ENCODE measurements around the gene TMEM51.

TMEM51 gene

DNA sequence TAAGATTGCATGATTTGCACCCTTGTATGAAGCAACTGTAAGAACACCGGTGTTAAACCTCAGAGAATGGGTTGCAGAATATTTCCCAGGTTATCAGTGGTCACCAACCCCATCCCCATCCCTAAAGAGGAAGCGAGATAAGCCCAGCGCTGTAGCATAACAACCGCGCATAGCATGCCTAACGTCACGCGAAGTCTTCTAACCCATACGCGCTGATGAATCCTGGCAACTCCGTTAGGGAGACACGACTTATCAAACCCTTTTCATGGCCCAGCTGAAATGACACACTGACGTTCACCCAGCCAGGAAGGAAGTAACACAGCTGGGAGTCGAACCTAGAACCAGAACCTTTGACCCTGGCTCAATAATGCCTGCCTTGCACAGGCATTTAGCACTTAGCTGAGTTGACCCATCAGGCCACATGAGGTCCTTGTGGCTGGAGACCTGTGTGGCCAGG is 24.2 kb downstream of the TMEM51 start:
- DNase-seq (ENCODE audit: low spot score) = no peak

DNA sequence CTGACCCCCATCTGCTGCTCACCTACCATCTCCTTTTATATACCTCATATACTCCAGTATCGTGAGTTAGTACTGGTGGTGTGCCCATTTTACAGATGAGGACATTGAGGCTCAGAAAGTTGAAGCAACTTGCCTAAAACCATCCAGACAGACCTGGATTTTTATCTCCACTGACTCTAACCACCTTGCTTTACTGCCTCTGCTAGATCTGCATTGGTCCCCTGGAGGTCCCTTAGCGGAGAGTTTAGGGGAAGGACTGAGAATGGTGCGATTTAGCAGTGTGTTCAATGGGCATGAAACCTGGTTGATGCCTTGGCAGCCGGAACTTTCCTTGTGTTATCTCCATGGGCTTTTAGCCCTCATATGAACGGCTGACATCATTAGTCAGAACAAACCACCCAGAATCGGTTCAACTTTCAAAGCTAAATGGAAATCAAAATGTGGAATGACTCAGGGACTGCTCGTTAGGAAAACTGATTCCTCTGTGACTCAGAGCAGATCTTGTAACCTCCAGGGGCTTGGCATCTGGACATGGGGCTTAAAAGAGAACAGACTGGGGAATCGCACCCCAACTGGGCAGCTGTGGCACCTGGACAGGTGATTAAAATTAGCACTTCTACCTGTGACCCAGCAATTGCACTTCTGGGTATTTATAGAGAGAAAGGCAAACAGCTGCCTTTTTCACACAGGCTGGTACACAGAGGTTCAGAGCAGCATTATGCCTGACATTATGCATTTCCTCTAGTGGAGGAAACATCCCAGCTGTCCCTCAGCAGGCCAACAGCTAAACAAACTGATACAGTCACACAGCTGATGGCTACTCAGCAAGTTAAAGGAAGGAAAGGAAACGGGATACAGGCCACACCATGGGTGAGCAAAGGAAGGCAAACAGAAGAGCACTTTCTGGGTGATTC is 25.3 kb downstream of the TMEM51 start:
- DNase-seq (ENCODE audit: low spot score) = no peak

GRCh38 chr1:15179485-15179883 is 25.9 kb downstream of the TMEM51 start:
- DNase-seq (ENCODE audit: low spot score) = no peak

DNA sequence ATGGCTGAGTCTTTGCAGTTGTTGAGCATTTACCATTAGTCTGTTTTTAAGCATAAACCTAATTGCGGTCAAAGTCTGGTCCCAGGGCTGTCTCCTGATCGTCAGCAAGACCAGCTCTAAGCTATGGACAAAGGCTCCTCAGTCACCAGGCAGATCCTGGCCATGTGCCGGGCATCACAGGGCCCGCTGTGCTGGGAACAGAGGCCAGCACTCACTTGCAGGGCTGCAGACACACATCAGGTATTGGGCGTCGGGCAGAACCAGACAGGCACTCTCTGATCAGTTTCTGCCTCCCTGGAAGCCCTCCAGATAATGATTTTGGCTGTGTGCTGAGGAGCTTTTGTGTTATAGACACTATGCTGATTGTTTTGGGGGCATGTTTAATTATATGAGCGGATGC is 26.6 kb downstream of the TMEM51 start:
- DNase-seq (ENCODE audit: low spot score) = no peak

- no peak for DNase-seq (ENCODE audit: low spot score)
These were observed 27.5 kb downstream of the TMEM51 start for GRCh38 chr1:15180945-15181523.

DNA sequence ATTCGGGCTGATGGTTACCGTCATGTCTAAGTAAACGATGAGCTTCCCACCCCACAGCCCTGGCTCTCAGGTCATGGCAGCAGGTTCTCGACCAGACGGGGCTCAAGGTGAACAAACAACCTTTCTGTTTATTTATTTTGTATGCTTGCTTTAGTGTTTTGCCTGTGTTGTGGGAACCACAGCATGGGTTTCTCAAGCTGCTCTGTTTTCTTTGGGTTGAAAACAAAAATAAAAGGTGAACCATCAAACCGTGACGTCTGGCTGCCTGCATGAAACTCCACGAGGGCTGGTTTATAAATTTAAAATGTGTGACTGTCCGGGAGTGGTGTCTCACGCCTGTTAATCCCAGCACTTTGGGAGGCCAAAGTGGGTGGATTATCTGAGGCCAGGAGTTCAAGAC is 28.0 kb downstream of the TMEM51 start:
- no peak for DNase-seq (ENCODE audit: low spot score)

DNA sequence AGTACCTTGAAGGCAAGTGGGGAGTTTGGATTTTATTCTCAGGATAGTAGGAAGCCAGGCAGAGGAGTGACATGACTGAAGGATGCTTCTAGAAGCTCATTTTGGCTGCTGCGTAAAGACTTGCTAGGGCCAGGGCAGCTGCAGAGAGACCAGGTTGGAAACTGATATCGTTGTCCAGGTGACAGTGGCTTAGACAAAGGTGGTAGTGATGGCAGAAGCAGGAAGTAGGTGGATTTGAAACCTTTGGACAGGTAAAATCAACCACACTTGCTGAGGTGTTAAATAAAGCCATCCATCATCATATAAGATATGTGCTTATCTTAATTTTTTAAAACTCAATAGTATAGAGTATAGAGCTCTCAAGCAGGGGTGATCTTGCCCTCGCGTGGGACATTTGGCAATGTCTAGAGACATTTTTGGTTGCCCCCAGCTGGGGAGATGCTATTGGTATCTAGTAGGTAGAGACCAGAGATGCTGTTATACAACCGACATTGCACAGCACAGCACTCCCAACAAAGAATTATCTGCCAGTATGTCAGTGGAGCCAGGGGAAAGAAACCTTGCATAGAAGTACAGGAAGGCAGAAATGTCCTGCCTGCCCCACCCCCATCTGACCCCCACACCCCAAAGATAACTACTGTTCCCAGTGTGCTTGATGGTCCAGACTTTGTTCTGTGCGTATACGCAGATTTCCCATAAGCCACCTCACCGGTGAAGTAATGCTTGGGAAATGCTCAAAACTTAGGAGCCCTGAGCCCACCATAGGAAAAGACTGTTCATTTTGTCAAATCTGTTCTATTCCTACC is 31.1 kb downstream of the TMEM51 start:
- no peak for DNase-seq (ENCODE audit: low spot score)

GRCh38 chr1:15185617-15186016 is 32.1 kb downstream of the TMEM51 start:
- no peak for DNase-seq (ENCODE audit: low spot score)

DNA sequence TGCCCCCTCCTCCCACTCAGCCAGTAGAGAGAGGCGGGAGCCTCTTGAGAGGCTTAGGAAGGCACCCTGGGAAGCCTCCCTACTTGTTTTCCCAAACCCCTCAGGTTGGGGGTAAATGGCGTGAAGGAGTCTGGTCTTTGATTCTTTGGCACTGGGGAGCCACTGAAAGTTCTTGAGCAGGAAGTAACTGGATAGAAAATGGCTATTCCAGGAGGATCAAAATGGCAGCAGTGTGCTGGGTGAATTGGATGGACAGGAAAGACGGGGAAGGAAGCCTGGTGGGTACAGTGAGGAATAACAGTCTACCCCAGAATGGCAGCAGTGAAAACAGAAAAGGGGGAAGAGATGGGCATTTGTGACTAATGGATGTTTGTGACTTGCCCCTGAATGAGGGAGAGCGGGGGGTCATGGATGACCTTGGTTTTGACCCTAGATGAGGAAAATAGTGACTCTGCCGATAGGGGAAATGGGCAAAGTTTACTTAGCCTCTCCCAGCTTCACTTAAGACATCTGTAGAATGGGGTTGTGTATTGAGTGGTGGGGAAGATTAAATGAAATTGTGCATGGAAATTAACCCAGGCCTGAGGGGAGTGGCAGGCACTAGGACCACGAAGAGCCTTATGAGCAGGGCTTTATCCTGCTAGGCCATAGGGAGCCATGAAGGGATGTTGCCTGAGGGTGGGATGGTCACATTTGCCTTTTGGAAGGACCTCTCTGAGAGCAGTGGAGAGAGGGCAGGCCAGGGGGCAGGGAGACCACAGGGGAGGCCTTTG is 32.7 kb downstream of the TMEM51 start:
- DNase-seq (ENCODE audit: low spot score) = no peak

DNA sequence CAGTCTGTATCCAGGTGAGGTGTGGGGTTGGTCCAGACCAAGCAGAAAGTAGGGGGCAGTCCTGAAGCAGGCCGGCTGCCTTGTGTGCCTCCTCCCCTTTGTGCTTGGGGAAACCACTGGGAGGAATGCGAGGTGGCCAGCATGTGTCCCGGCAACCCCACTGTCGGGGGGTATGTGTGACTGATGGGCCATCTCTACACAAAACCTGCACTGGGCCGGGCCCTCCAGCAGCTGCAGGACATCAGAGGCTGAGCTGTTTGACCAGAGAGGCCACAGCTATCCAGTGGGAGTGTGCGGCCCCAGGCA is 33.3 kb downstream of the TMEM51 start:
- no peak for DNase-seq (ENCODE audit: low spot score)

DNA sequence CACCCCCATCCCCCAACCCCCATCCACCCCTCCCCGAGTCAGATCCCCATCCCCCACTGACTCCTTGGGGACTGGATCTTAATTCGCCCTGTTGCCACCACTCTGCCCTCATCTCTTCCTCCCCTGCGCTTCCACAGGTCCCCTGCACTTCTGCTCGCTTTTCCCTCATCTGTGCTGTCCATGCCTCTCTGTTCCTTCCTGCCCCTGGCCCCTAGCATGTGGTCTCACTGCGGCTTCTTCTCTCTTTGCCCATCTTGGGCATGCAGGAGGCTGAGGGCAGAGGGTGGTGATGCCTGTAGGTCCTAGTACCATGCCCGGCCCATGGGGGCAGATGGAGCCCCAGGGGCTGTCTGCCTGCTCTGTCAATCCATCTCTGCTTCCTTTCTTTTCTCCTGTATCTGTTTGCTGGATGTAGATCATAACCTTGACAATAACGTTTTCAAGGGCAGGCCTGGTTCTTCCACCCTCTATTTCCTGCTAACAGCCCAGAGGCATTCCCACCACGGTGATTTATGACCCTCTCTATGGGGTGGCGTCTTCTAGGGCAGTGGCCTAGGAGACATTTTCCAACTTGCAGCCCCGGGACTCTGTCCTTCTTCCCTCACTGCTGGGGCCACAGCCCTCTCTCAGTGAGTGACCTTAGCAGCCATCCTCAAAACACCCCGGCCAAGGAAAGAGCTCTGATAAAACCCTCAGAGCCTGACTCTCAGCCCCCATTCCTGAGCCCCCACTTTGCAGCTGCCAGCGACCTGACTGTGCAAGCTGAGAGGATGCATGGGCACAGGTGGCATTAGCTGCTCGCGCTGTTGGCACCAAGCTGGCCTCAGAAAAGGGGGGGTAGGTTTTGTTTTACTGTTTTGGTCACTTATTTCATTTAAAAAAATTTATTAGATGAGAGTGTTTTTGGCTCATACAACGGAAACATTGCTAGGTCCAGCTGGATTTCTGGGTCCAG is 33.9 kb downstream of the TMEM51 start:
- no peak for DNase-seq (ENCODE audit: low spot score)

GRCh38 chr1:15188130-15188524 is 34.6 kb downstream of the TMEM51 start:
- DNase-seq (ENCODE audit: low spot score) = no peak

- DNase-seq (ENCODE audit: low spot score) = no peak
These were observed 35.1 kb downstream of the TMEM51 start for GRCh38 chr1:15188678-15189077.

- DNase-seq (ENCODE audit: low spot score) = no peak
These were observed 36.3 kb downstream of the TMEM51 start for GRCh38 chr1:15189692-15190370.

DNA sequence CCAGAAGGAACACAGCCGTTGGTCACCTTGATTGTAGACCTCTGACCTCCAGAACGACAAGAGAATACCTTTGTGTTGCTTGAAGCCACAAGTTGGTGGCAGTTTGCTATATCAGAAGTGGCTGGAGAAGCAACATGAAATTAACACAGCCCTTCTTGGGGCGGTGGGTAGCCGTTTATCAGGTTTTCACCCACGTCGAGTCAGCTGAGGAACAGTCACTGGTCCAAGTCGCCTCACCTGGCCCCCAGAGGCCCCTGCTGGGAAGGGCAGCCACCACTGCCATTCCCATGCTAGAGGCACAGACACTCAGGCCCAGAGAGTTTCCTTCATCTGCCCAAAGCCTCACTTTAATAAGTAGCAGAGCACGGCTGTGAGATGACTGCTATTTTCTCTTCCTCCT is 37.7 kb downstream of the TMEM51 start:
- DNase-seq (ENCODE audit: low spot score) = no peak

DNA sequence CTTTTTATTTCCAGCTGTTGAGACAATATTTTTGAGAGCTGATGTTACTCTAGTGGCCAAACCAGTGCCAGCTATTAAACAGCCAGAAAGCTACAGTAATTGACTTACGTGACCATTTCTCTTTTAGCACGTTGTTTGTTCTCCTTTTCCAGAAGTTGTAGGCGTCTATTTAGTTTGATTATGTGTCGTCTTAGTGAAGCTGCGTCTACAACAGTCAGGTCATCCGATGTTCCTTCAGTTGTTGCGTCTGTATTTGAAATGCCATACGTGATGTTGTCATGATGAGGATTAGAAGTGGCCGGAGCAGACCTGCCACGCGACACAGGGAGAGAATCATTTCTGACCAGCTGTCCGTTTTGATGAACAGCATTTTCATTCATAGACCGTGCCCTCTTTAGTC is 38.2 kb downstream of the TMEM51 start:
- no peak for DNase-seq (ENCODE audit: low spot score)

GRCh38 chr1:15192916-15193550 is 39.5 kb downstream of the TMEM51 start:
- DNase-seq (ENCODE audit: low spot score) = no peak

GRCh38 chr1:15195420-15196052 is 42.0 kb downstream of the TMEM51 start:
- no peak for DNase-seq (ENCODE audit: low spot score)

DNA sequence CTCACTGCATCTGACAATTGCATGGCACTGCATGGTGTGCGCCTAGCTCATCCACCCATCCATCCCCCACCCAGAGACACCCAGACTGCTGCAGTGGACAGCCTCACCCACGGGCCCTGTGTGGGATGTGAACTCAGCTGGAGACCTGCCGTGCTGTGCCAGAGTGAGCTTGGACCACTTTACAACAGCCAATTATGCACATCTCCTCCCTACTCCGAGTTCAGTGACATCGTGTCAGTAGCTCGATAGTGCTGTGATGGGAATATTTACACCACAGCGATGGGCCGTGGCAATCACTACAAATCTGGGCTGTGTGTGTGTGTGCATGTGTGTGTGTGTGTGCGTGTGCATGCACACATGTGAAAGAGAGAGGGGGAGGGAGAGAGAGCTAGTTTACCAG is 42.5 kb downstream of the TMEM51 start:
- DNase-seq (ENCODE audit: low spot score) = no peak

Data from CD4-positive, alpha-beta T cell treated with Interleukin-2 at 100 ng/mL for 4 hours (primary cell).